ENCODE data around the gene ESRRA.
"Not testable (repeated sequence)": the region's sequence is repeated elsewhere in the genome, so short reads cannot be mapped to it uniquely, and the experiment has no call there.

ESRRA gene

GRCh38 chr11:64318766-64319761, 13.7 kb downstream of the ESRRA start:
- Mint-ChIP-seq H3K9me3 (no peaks in the 10 kb centered on the region), H3K27ac (peak overlapping the region; percentile 97), H3K4me1 (peaks cover 50% of the 10 kb centered on the region), H3K4me3 (peak overlapping the region; percentile 94), H3K36me3 (ENCODE audit: low read depth) (peaks cover 16% of the 10 kb centered on the region), H3K27me3 (ENCODE audit: low read depth, poor library complexity) (no peaks in the 10 kb centered on the region)
- DNase-seq = no peak
- no peak for TF ChIP-seq CTCF (IDR thresholded peaks at IDR 0.05)

- DNase-seq = no peak
- TF ChIP-seq CTCF (IDR thresholded peaks at IDR 0.05) = no peak
- Mint-ChIP-seq H3K27me3 (ENCODE audit: low read depth, poor library complexity) (no peaks in the 10 kb centered on the region), H3K4me3 (no peak overlapping the region), H3K4me1 (peaks cover 50% of the 10 kb centered on the region), H3K9me3 (no peaks in the 10 kb centered on the region), H3K36me3 (ENCODE audit: low read depth) (peaks cover 11% of the 10 kb centered on the region), H3K27ac (peak overlapping the region; percentile 40)
These were observed 15.2 kb downstream of the ESRRA start for GRCh38 chr11:64320556-64320955.

GRCh38 chr11:64321026-64321425, 15.7 kb downstream of the ESRRA start:
- Mint-ChIP-seq H3K27ac (peak overlapping the region; percentile 40), H3K9me3 (no peaks in the 10 kb centered on the region), H3K27me3 (ENCODE audit: low read depth, poor library complexity) (no peaks in the 10 kb centered on the region), H3K4me1 (peaks cover 50% of the 10 kb centered on the region), H3K4me3 (peak overlapping the region; percentile 6), H3K36me3 (ENCODE audit: low read depth) (peaks cover 11% of the 10 kb centered on the region)
- no peak for TF ChIP-seq CTCF (IDR thresholded peaks at IDR 0.05)
- DNase-seq = no peak

- no peak for DNase-seq
- peaks cover 11% of the 10 kb centered on the region for H3K36me3 Mint-ChIP-seq (ENCODE audit: low read depth)
- H3K4me1 Mint-ChIP-seq = peaks cover 46% of the 10 kb centered on the region
- H3K27ac Mint-ChIP-seq = no peak overlapping the region
- no peak for TF ChIP-seq CTCF (IDR thresholded peaks at IDR 0.05)
- no peak overlapping the region for H3K4me3 Mint-ChIP-seq
- H3K27me3 Mint-ChIP-seq (ENCODE audit: low read depth, poor library complexity) = no peaks in the 10 kb centered on the region
- H3K9me3 Mint-ChIP-seq = no peaks in the 10 kb centered on the region
These were observed 16.2 kb downstream of the ESRRA start for GRCh38 chr11:64321533-64321932.

GRCh38 chr11:64322925-64323260, 17.6 kb downstream of the ESRRA start:
- H3K27ac Mint-ChIP-seq = no peak overlapping the region
- no peak for DNase-seq
- TF ChIP-seq CTCF (IDR thresholded peaks at IDR 0.05) = no peak
- H3K27me3 Mint-ChIP-seq (ENCODE audit: low read depth, poor library complexity) = peaks cover 1% of the 10 kb centered on the region
- H3K4me3 Mint-ChIP-seq = no peak overlapping the region
- H3K36me3 Mint-ChIP-seq (ENCODE audit: low read depth) = peaks cover 11% of the 10 kb centered on the region
- H3K9me3 Mint-ChIP-seq = no peaks in the 10 kb centered on the region
- H3K4me1 Mint-ChIP-seq = peaks cover 38% of the 10 kb centered on the region

GRCh38 chr11:64323373-64323772, 18.0 kb downstream of the ESRRA start:
- H3K4me3 Mint-ChIP-seq = no peak overlapping the region
- H3K9me3 Mint-ChIP-seq = no peaks in the 10 kb centered on the region
- DNase-seq = no peak
- H3K36me3 Mint-ChIP-seq (ENCODE audit: low read depth) = peaks cover 11% of the 10 kb centered on the region
- TF ChIP-seq CTCF (IDR thresholded peaks at IDR 0.05) = no peak
- H3K27me3 Mint-ChIP-seq (ENCODE audit: low read depth, poor library complexity) = peaks cover 3% of the 10 kb centered on the region
- H3K4me1 Mint-ChIP-seq = peaks cover 38% of the 10 kb centered on the region
- H3K27ac Mint-ChIP-seq = peak overlapping the region; percentile 74

- DNase-seq; H3K4me3 Mint-ChIP-seq; H3K27me3 Mint-ChIP-seq (ENCODE audit: low read depth, poor library complexity); H3K27ac Mint-ChIP-seq; H3K9me3 Mint-ChIP-seq: not testable (repeated sequence)
- Mint-ChIP-seq H3K36me3 (ENCODE audit: low read depth) (peaks cover 11% of the 10 kb centered on the region), H3K4me1 (peaks cover 37% of the 10 kb centered on the region)
These were observed 18.7 kb downstream of the ESRRA start for GRCh38 chr11:64323984-64324383.

All from nephron progenitor cell (in vitro differentiated cells).